HEK293 (cell line): Measurements from ENCODE around the gene BPI.

Experiments
- GLI2 ChIP-seq: fragments of 450-650 bp; formaldehyde crosslinking; IDR thresholded peaks from 2 replicates; pipeline ENCODE4; 2017; ENCODE audit warnings: missing biosample characterization, missing genetic modification characterization, low read depth, borderline replicate concordance
- KLF1 ChIP-seq: fragments of 450-650 bp; formaldehyde crosslinking; IDR thresholded peaks from 2 replicates; pipeline ENCODE4 v1.5.1; 2016; ENCODE audit warnings: missing biosample characterization, missing genetic modification characterization
- RBAK ChIP-seq: fragments of 450-650 bp; formaldehyde crosslinking; IDR thresholded peaks from 2 replicates; pipeline ENCODE4 v1.5.1; 2016; ENCODE audit warnings: missing biosample characterization, missing genetic modification characterization
- ZBTB17 ChIP-seq: fragments of 450-650 bp; formaldehyde crosslinking; IDR thresholded peaks from 2 replicates; pipeline ENCODE4 v1.5.1; 2016; ENCODE audit warnings: missing biosample characterization, missing genetic modification characterization
- ZNF112 ChIP-seq: fragments of 450-650 bp; formaldehyde crosslinking; IDR thresholded peaks from 2 replicates; pipeline ENCODE4 v1.5.0; 2017; ENCODE audit warnings: missing biosample characterization, missing genetic modification characterization
- ZNF335 ChIP-seq: fragments of 450-650 bp; formaldehyde crosslinking; conservative IDR thresholded peaks from 2 replicates; pipeline ENCODE4 v1.5.1; 2016; ENCODE audit warnings: missing biosample characterization, missing genetic modification characterization
- ZNF580 ChIP-seq: fragments of 450-650 bp; formaldehyde crosslinking; IDR thresholded peaks from 2 replicates; pipeline ENCODE4 v1.5.1; 2016; ENCODE audit warnings: missing biosample characterization, missing genetic modification characterization
- ZNF843 ChIP-seq: fragments of 450-650 bp; formaldehyde crosslinking; IDR thresholded peaks from 2 replicates; pipeline ENCODE4 v1.5.1; 2016; ENCODE audit warnings: missing biosample characterization, missing genetic modification characterization
- TF ChIP-seq, protein P1 (sequence below): fragments of 450-650 bp; formaldehyde crosslinking; IDR thresholded peaks from 2 replicates; pipeline ENCODE4 v1.5.1; 2016; ENCODE audit warnings: missing biosample characterization, missing genetic modification characterization
- TF ChIP-seq, protein P2 (sequence below): fragments of 450-650 bp; formaldehyde crosslinking; IDR thresholded peaks from 2 replicates; pipeline ENCODE4 v1.5.1; 2016; ENCODE audit warnings: missing biosample characterization, missing genetic modification characterization, low read depth

- TF ChIP-seq ZNF112 (no peak), GLI2 (no peak), KLF1 (no peak), RBAK (tag by site-specific recombination) (no peak), ZBTB17 (tag by site-specific recombination) (no peak), ZNF335 (tag by site-specific recombination) (no peak), ZNF843 (tag by site-specific recombination) (no peak), ZNF580 (tag by site-specific recombination) (no peak)
- TF ChIP-seq, protein P1, sequence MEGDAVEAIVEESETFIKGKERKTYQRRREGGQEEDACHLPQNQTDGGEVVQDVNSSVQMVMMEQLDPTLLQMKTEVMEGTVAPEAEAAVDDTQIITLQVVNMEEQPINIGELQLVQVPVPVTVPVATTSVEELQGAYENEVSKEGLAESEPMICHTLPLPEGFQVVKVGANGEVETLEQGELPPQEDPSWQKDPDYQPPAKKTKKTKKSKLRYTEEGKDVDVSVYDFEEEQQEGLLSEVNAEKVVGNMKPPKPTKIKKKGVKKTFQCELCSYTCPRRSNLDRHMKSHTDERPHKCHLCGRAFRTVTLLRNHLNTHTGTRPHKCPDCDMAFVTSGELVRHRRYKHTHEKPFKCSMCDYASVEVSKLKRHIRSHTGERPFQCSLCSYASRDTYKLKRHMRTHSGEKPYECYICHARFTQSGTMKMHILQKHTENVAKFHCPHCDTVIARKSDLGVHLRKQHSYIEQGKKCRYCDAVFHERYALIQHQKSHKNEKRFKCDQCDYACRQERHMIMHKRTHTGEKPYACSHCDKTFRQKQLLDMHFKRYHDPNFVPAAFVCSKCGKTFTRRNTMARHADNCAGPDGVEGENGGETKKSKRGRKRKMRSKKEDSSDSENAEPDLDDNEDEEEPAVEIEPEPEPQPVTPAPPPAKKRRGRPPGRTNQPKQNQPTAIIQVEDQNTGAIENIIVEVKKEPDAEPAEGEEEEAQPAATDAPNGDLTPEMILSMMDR (tag by site-specific recombination): no peak
- TF ChIP-seq, protein P2, sequence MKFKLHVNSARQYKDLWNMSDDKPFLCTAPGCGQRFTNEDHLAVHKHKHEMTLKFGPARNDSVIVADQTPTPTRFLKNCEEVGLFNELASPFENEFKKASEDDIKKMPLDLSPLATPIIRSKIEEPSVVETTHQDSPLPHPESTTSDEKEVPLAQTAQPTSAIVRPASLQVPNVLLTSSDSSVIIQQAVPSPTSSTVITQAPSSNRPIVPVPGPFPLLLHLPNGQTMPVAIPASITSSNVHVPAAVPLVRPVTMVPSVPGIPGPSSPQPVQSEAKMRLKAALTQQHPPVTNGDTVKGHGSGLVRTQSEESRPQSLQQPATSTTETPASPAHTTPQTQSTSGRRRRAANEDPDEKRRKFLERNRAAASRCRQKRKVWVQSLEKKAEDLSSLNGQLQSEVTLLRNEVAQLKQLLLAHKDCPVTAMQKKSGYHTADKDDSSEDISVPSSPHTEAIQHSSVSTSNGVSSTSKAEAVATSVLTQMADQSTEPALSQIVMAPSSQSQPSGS (tag by site-specific recombination): no peak
These were observed 4.1 kb downstream of the BPI start for GRCh38 chr20:38308047-38308438.
